WTC11 (cell line): ENCODE data around the gene UBE2G1. TPM values are rescaled to one million over a fixed set of nuclear protein-coding genes. Genes with fewer than 3 reads are reported as not detected.

Source experiments
- ATAC-seq: fragments of 200-7000 bp; cut with Tn5 transposase; 2 replicates; pipeline ENCODE4 v1.10.0; 2021; ENCODE audit warnings: mild to moderate bottlenecking, moderate library complexity
- CTCF ChIA-PET: fragments of 300-600 bp; sonication (Branson Sonifier 250); formaldehyde crosslinking; loops from one replicate; lab custom pipeline; 2021; ENCODE audit warnings: antibody characterized with exemption; lab: Charles Lee
- POLR2A ChIA-PET: fragments of 350-600 bp; sonication (Branson Sonifier 250); formaldehyde crosslinking; loops from one replicate; lab custom pipeline; 2021; ENCODE audit warnings: antibody characterized with exemption; lab: Charles Lee
- DNase-seq: peaks from one replicate; pipeline ENCODE4 v3.0.0; 2021; ENCODE audit warnings: low spot score
- H3K27ac Mint-ChIP-seq: 2 replicates; pipeline ENCODE4 v1.8.0; 2021; ENCODE audit warnings: mixed read lengths
- H3K27me3 Mint-ChIP-seq: 2 replicates; pipeline ENCODE4 v1.8.0; 2021; ENCODE audit warnings: low read depth, mild to moderate bottlenecking, moderate library complexity, mixed read lengths
- H3K36me3 Mint-ChIP-seq: 2 replicates; pipeline ENCODE4 v1.8.0; 2021; ENCODE audit warnings: mixed read lengths
- H3K4me1 Mint-ChIP-seq: 2 replicates; pipeline ENCODE4 v1.8.0; 2022; ENCODE audit warnings: mixed read lengths
- H3K4me3 Mint-ChIP-seq: 2 replicates; pipeline ENCODE4 v1.8.0; 2021; ENCODE audit warnings: mild to moderate bottlenecking, moderate library complexity, mixed read lengths
- H3K9me3 Mint-ChIP-seq: 2 replicates; pipeline ENCODE4 v1.8.0; 2021; ENCODE audit warnings: mixed read lengths
- ARID4B ChIP-seq: sonication (generic); formaldehyde crosslinking; IDR thresholded peaks from 2 replicates; pipeline ENCODE4 v1.8.0; 2023; ENCODE audit warnings: missing genetic modification reagents, mild to moderate bottlenecking, borderline replicate concordance
- CTCF ChIP-seq: fragments of 200-600 bp; IDR thresholded peaks from 2 replicates; pipeline ENCODE4 v1.8.0; 2022; ENCODE audit warnings: antibody characterized with exemption
- ERG ChIP-seq: fragments of 250-450 bp; sonication (Bioruptor Pico); IDR thresholded peaks from 2 replicates; pipeline ENCODE4 v1.8.0; 2021; ENCODE audit warnings: mild to moderate bottlenecking
- ESRRA ChIP-seq: sonication (generic); formaldehyde crosslinking; IDR thresholded peaks from 2 replicates; pipeline ENCODE4 v1.8.1; 2022; ENCODE audit warnings: mild to moderate bottlenecking, missing genetic modification reagents, borderline replicate concordance
- GTF2I ChIP-seq: fragments of 250-450 bp; sonication (Bioruptor Pico); conservative IDR thresholded peaks from 2 replicates; pipeline ENCODE4 v1.4.0; 2021; ENCODE audit warnings: mild to moderate bottlenecking
- HMGXB4 ChIP-seq: sonication (generic); formaldehyde crosslinking; IDR thresholded peaks from 2 replicates; pipeline ENCODE4 v1.8.1; 2023; ENCODE audit warnings: mild to moderate bottlenecking, moderate library complexity, missing genetic modification reagents
- MXD4 ChIP-seq: fragments of 250-450 bp; sonication (Bioruptor Pico); IDR thresholded peaks from 2 replicates; pipeline ENCODE4 v1.8.0; 2021; ENCODE audit warnings: mild to moderate bottlenecking, moderate library complexity, borderline replicate concordance
- PRDM15 ChIP-seq: sonication (generic); formaldehyde crosslinking; IDR thresholded peaks from 2 replicates; pipeline ENCODE4 v1.8.0; 2022; ENCODE audit warnings: missing genetic modification reagents
- SP1 ChIP-seq: sonication (generic); formaldehyde crosslinking; conservative IDR thresholded peaks from 2 replicates; pipeline ENCODE4 v1.8.1; 2022; ENCODE audit warnings: missing genetic modification reagents
- TEAD1 ChIP-seq: sonication (generic); formaldehyde crosslinking; IDR thresholded peaks from 2 replicates; pipeline ENCODE4 v1.8.0; 2022; ENCODE audit warnings: mild to moderate bottlenecking, missing genetic modification reagents
- TP53 ChIP-seq: sonication (generic); formaldehyde crosslinking; IDR thresholded peaks from 2 replicates; pipeline ENCODE4 v1.8.1; 2023; ENCODE audit warnings: mild to moderate bottlenecking, missing genetic modification reagents
- ZBTB21 ChIP-seq: sonication (generic); formaldehyde crosslinking; IDR thresholded peaks from 2 replicates; pipeline ENCODE4 v1.8.1; 2023; ENCODE audit warnings: mild to moderate bottlenecking, missing genetic modification reagents, borderline replicate concordance
- ZNF121 ChIP-seq: sonication (generic); formaldehyde crosslinking; IDR thresholded peaks from 2 replicates; pipeline ENCODE4 v1.8.0; 2023; ENCODE audit warnings: missing genetic modification reagents
- ZNF281 ChIP-seq: sonication (generic); formaldehyde crosslinking; IDR thresholded peaks from 2 replicates; pipeline ENCODE4 v1.8.0; 2023; ENCODE audit warnings: mild to moderate bottlenecking, missing genetic modification reagents
- ZNF396 ChIP-seq: fragments of 250-450 bp; sonication (Bioruptor Pico); IDR thresholded peaks from 2 replicates; pipeline ENCODE4 v1.8.0; 2021; ENCODE audit warnings: mild to moderate bottlenecking, moderate library complexity, borderline replicate concordance
- ZSCAN18 ChIP-seq: fragments of 250-450 bp; sonication (Bioruptor Pico); IDR thresholded peaks from 2 replicates; pipeline ENCODE4 v2.1.2; 2022; ENCODE audit warnings: mild to moderate bottlenecking, moderate library complexity
- total RNA-seq: library from RNA; stranded (reverse); gene quantifications from 3 replicates; pipeline ENCODE4 v1.2.3, GENCODE V29; 2021

Gene UBE2G1
- total RNA-seq, 1 experiment from 2014 or later = 177 TPM

- peak overlapping the region; percentile 35 for H3K4me3 Mint-ChIP-seq
- TF ChIP-seq CTCF (peak; percentile 94), PRDM15 (CRISPR knock-in tag) (peak; percentile 47; the same call in 1 of the 2 replicates), GTF2I (CRISPR knock-in tag) (peak; percentile 84), ERG (no peak), ZNF396 (no peak), HMGXB4 (CRISPR knock-in tag) (peak; percentile 29; the same call in 1 of the 2 replicates), ZBTB21 (0 out of 2 replicates have a peak, but pooled peaks have one; percentile 55), ZNF121 (CRISPR knock-in tag) (peak; percentile 97), ZNF281 (CRISPR knock-in tag) (peak; percentile 96), TP53 (CRISPR knock-in tag) (no peak), SP1 (CRISPR knock-in tag) (peak; percentile 74), TEAD1 (no peak), ZSCAN18 (CRISPR knock-in tag) (no peak), ARID4B (CRISPR knock-in tag) (no peak), MXD4 (no peak), ESRRA (CRISPR knock-in tag) (0 out of 2 replicates have a peak, but pooled peaks have one; percentile 74)
Observed at GRCh38 chr17:4412933-4413831, 46.7 kb upstream of the UBE2G1 start.

More at GRCh38 chr17:4412933-4413831, 46.7 kb upstream of the UBE2G1 start:
- CTCF ChIA-PET = interaction anchor here (0.5 to 3.7 kb wide), 18 partner anchors 8 to 510 kb away, joined by 3 to 32 read pairs (median 3); partner anchors contain the start of gene CYB5D2
- POLR2A ChIA-PET = interaction anchor here (0.6 to 1.2 kb wide), 2 partner anchors 155 to 269 kb away, joined by 5 read pairs; no protein-coding TSS in a partner anchor
- peak; percentile 96 for ATAC-seq
- H3K36me3 Mint-ChIP-seq = no peaks in the 10 kb centered on the region
- H3K4me1 Mint-ChIP-seq = peaks cover 7% of the 10 kb centered on the region
- no peaks in the 10 kb centered on the region for H3K9me3 Mint-ChIP-seq
- H3K27me3 Mint-ChIP-seq = no peaks in the 10 kb centered on the region
- H3K27ac Mint-ChIP-seq = 0 out of 2 replicates have a peak overlapping the region, but pooled peaks have one; percentile 40
- peak; percentile 98 for DNase-seq
